OCI-LY3 (cell line): ENCODE results near the gene ADSS1.

ENCODE experiments used
- H2AFZ ChIP-seq: fragments of 200-600, 300-600 bp; shearing (Covaris generic); 2 replicates; pipeline ENCODE4 v1.6.0; 2014; ENCODE audit warnings: antibody characterized with exemption, low read depth, low read length
- H3K27ac ChIP-seq: fragments of 200-600, 300-600 bp; sonication (generic); 2 replicates; pipeline ENCODE4 v1.5.1; 2014; ENCODE audit warnings: mild to moderate bottlenecking, low read length, moderate library complexity, mixed read lengths
- H3K27me3 ChIP-seq: fragments of 200-600, 300-600 bp; sonication (generic); 2 replicates; pipeline ENCODE4 v1.6.1; 2014; ENCODE audit warnings: low read depth, low read length, mixed read lengths
- H3K36me3 ChIP-seq: fragments of 200-600, 300-600 bp; sonication (generic); replicated peaks from 2 replicates; pipeline ENCODE3; 2014; ENCODE audit warnings: low read depth, low read length, mixed read lengths
- H3K4me1 ChIP-seq: fragments of 300-600, 200-600 bp; sonication (generic); 2 replicates; pipeline ENCODE4 v1.6.1; 2014; ENCODE audit warnings: low read length, mixed read lengths
- H3K4me2 ChIP-seq: fragments of 200-600, 300-600 bp; sonication (generic); 2 replicates; pipeline ENCODE4 v1.6.1; 2014; ENCODE audit warnings: low read length, mixed read lengths
- H3K4me3 ChIP-seq: fragments of 300-600, 200-600 bp; sonication (generic); 2 replicates; pipeline ENCODE4 v1.5.1; 2014; ENCODE audit warnings: antibody characterized with exemption, mild to moderate bottlenecking, low read length, moderate library complexity
- H3K79me2 ChIP-seq: fragments of 300-600, 200-600 bp; shearing (Covaris generic); 2 replicates; pipeline ENCODE4 v1.6.1; 2014; ENCODE audit warnings: mild to moderate bottlenecking, low read length, mixed read lengths
- H3K9ac ChIP-seq: fragments of 300-600, 200-600 bp; shearing (Covaris generic); 2 replicates; pipeline ENCODE4 v1.6.0; 2014; ENCODE audit warnings: mild to moderate bottlenecking, low read length, moderate library complexity
- H3K9me3 ChIP-seq: fragments of 200-600, 300-600 bp; shearing (Covaris generic); 2 replicates; pipeline ENCODE4 v1.6.1; 2014; ENCODE audit warnings: low read length, mixed read lengths; ENCODE audit not compliant: insufficient read depth
- H4K20me1 ChIP-seq: fragments of 200-600, 300-600 bp; sonication (generic); 2 replicates; pipeline ENCODE4 v1.6.1; 2016; ENCODE audit warnings: low read length, mixed read lengths; ENCODE audit not compliant: insufficient read depth
- EZH2phosphoT487 ChIP-seq: fragments of 200-600 bp; shearing (Covaris generic); IDR thresholded peaks from 2 replicates; pipeline ENCODE4 v1.6.1; 2018; ENCODE audit warnings: antibody characterized with exemption, mixed run types, low read depth
- TF ChIP-seq, protein P1 (sequence below): fragments of 200-600, 300-600 bp; sonication (generic); IDR thresholded peaks from 2 replicates; pipeline ENCODE4 v1.5.1; 2014; ENCODE audit warnings: antibody characterized with exemption, low read length, low read depth

ADSS1 gene

DNA sequence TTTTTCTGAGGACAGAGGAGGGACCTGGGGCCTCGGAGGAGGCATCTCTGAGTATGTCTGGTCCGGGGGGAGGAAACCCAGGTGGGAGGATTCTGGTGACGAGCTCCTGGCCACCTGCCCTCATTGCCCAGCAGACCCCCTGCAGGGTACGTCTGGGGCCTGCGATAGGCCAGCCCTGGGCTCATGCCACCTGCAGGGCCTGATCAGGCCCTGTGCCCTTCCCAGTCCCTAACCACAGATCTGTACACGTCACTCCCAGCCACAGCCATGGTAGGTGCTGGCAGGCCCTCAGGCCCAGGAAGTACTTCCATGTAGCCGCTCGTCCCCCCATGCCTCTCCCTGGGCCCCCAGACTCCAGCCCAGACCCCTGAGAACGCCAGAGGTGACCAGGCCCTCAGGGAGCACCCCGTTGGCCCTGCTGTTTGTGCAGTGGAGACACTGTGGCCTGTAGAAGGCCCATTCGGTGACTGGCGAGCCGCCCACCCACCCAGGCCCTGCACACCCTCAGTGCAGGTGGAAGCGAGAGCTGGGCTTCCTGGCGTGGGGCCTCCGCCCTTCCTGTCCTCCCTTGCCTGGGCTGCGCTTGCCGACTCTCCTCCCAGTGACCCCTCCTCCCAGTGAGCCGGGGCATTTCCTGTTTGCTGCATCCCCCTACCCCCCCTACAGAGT is 28.9 kb upstream of the ADSS1 start:
- Histone ChIP-seq H3K4me1 (peaks cover 9% of the 10 kb centered on the region), H3K27me3 (no peaks in the 10 kb centered on the region), H3K4me2 (no peak overlapping the region), H3K9me3 (no peaks in the 10 kb centered on the region), H3K4me3 (no peak overlapping the region), H2AFZ (no peak overlapping the region), H4K20me1 (peaks cover 45% of the 10 kb centered on the region), H3K36me3 (peaks cover 5% of the 10 kb centered on the region), H3K9ac (no peak overlapping the region), H3K79me2 (peaks cover 22% of the 10 kb centered on the region), H3K27ac (no peak overlapping the region)
- no peak for TF ChIP-seq EZH2phosphoT487
- TF ChIP-seq, protein P1, sequence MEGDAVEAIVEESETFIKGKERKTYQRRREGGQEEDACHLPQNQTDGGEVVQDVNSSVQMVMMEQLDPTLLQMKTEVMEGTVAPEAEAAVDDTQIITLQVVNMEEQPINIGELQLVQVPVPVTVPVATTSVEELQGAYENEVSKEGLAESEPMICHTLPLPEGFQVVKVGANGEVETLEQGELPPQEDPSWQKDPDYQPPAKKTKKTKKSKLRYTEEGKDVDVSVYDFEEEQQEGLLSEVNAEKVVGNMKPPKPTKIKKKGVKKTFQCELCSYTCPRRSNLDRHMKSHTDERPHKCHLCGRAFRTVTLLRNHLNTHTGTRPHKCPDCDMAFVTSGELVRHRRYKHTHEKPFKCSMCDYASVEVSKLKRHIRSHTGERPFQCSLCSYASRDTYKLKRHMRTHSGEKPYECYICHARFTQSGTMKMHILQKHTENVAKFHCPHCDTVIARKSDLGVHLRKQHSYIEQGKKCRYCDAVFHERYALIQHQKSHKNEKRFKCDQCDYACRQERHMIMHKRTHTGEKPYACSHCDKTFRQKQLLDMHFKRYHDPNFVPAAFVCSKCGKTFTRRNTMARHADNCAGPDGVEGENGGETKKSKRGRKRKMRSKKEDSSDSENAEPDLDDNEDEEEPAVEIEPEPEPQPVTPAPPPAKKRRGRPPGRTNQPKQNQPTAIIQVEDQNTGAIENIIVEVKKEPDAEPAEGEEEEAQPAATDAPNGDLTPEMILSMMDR = no peak

DNA sequence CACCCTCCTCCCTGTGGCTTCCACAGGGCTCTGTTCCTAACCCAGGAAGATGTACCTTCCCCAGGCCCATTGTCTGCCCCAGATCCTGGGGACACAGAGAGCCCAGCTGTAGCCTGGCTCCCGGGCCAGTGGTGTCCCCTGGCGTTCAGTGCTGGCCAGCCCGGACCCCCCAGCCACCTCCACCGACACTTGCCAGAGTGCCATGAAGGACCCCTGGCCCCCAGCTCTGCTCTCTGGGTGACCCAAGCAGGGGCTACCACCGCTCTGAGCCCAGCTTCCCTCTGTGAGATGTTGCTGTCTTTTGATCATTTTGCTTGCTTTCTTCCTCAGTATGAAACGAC is 28.4 kb upstream of the ADSS1 start:
- H3K4me2 ChIP-seq = no peak overlapping the region
- TF ChIP-seq, protein P1 = no peak
- no peak for TF ChIP-seq EZH2phosphoT487
- H3K79me2 ChIP-seq = peaks cover 17% of the 10 kb centered on the region
- no peaks in the 10 kb centered on the region for H3K9me3 ChIP-seq
- H2AFZ ChIP-seq = no peak overlapping the region
- no peak overlapping the region for H3K9ac ChIP-seq
- H3K36me3 ChIP-seq = peaks cover 5% of the 10 kb centered on the region
- H3K27me3 ChIP-seq = no peaks in the 10 kb centered on the region
- peaks cover 4% of the 10 kb centered on the region for H3K4me1 ChIP-seq
- H3K4me3 ChIP-seq = no peak overlapping the region
- H4K20me1 ChIP-seq = peaks cover 45% of the 10 kb centered on the region
- no peak overlapping the region for H3K27ac ChIP-seq

DNA sequence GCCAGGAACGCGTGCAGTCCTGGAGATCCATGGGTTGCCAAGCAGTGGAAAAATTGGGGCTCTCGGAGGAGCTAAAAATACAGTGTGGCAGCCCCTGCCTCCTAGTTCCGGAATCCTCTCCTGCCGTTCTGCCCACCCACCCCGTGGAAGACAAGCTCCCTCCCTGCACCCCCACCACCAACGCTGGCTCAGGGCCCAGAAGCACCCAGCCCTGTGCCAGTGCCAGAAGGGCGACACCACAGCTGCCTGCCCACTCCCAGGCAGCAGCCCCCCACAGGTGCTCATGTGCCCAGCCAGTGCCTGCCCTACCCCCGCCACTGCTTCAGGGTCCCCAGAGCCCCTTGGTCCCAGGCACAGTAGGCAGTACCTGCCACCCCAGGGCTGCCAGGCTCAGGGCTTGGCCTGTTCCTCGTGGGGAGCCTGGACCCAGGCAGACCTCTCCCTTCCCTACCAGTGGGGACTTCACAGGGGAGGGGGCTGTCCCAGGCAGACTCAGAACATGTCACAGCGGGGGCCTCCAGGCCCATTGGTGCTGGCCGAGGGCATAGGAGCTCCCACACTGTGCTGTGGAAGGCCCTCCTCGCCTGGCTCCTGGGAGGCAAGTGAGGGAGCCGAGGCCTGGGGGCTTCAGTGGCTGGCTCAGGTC is 27.2 kb upstream of the ADSS1 start:
- H4K20me1 ChIP-seq = peaks cover 36% of the 10 kb centered on the region
- peaks cover 5% of the 10 kb centered on the region; the same call in 1 of the 2 replicates for H3K79me2 ChIP-seq
- H3K27ac ChIP-seq = no peak overlapping the region
- no peak overlapping the region for H3K4me2 ChIP-seq
- no peaks in the 10 kb centered on the region for H3K9me3 ChIP-seq
- no peak overlapping the region for H3K4me3 ChIP-seq
- H2AFZ ChIP-seq = no peak overlapping the region
- no peaks in the 10 kb centered on the region for H3K36me3 ChIP-seq
- H3K27me3 ChIP-seq = no peaks in the 10 kb centered on the region
- H3K4me1 ChIP-seq = no peaks in the 10 kb centered on the region
- H3K9ac ChIP-seq = no peak overlapping the region
- TF ChIP-seq, protein P1 = no peak
- TF ChIP-seq EZH2phosphoT487 = no peak

DNA sequence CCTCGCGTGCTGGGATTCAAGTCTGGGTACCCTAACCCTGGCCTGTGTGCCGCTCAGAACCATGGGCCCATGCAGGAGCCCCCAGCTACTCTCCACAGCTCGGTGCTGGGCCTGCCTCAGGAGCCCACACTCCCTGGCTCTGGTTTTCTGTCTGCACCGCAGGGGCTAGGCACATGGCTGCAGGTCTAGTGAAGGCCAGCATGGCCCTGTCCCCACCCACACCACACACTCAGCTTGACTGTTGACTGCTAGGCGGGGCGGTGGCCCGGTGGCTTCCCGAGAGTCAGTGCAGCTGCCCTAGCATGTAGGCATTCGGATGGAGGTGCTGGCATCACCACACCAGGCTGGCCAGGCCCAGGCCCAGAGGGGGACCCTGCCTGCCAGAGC is 26.7 kb upstream of the ADSS1 start:
- peaks cover 31% of the 10 kb centered on the region for H4K20me1 ChIP-seq
- H3K4me1 ChIP-seq = no peaks in the 10 kb centered on the region
- H3K27ac ChIP-seq = no peak overlapping the region
- peaks cover under 1% of the 10 kb centered on the region; the same call in 1 of the 2 replicates for H3K79me2 ChIP-seq
- H2AFZ ChIP-seq = no peak overlapping the region
- H3K9me3 ChIP-seq = no peaks in the 10 kb centered on the region
- no peak overlapping the region for H3K4me2 ChIP-seq
- no peaks in the 10 kb centered on the region for H3K36me3 ChIP-seq
- H3K9ac ChIP-seq = no peak overlapping the region
- TF ChIP-seq, protein P1 = no peak
- no peak for TF ChIP-seq EZH2phosphoT487
- no peak overlapping the region for H3K4me3 ChIP-seq
- no peaks in the 10 kb centered on the region for H3K27me3 ChIP-seq
